Neuronal stem cell (in vitro differentiated cells): ENCODE results near the gene SFRP5.

ENCODE experiments used
- DNase-seq: peaks from one replicate; pipeline ENCODE4 v3.0.0-alpha.2; 2013; ENCODE audit warnings: low spot score
- H2AFZ ChIP-seq: one replicate; pipeline ENCODE4 v1.6.1; 2013; ENCODE audit warnings: mild to moderate bottlenecking, low read length, inconsistent platforms
- H2AK5ac ChIP-seq: 2 replicates; pipeline ENCODE4 v1.6.1; 2013; ENCODE audit warnings: low read depth, mild to moderate bottlenecking, inconsistent platforms, low read length, moderate library complexity, mixed read lengths
- H2BK120ac ChIP-seq: 2 replicates; pipeline ENCODE4 v1.6.1; 2013; ENCODE audit warnings: low read depth, mild to moderate bottlenecking, inconsistent platforms, low read length, moderate library complexity, mixed read lengths
- H2BK12ac ChIP-seq: one replicate; pipeline ENCODE4 v1.6.1; 2013; ENCODE audit warnings: low read length, inconsistent platforms
- H2BK15ac ChIP-seq: 2 replicates; pipeline ENCODE4 v1.6.1; 2013; ENCODE audit warnings: mild to moderate bottlenecking, low read length, inconsistent platforms, mixed read lengths
- H2BK5ac ChIP-seq: one replicate; pipeline ENCODE4 v1.6.1; 2013; ENCODE audit warnings: inconsistent platforms, mild to moderate bottlenecking, low read length, moderate library complexity
- H3K14ac ChIP-seq: one replicate; pipeline ENCODE4 v1.6.1; 2013; ENCODE audit warnings: low read length, inconsistent platforms
- H3K18ac ChIP-seq: 2 replicates; pipeline ENCODE4 v1.6.1; 2013; ENCODE audit warnings: low read length, inconsistent platforms
- H3K23ac ChIP-seq: 2 replicates; pipeline ENCODE4 v1.6.1; 2013; ENCODE audit warnings: low read depth, mild to moderate bottlenecking, mixed read lengths, low read length, inconsistent platforms; ENCODE audit not compliant: poor library complexity
- H3K27ac ChIP-seq: replicated peaks from 3 replicates; pipeline ENCODE4 v1.5.1; 2013; ENCODE audit warnings: low read length, inconsistent platforms
- H3K27me3 ChIP-seq, 3 experiments: 2 replicates each; pipeline ENCODE4 v1.6.1; 2013; ENCODE audit warnings: low read length in 3 of 3, mild to moderate bottlenecking in 2 of 3, inconsistent platforms in 1 of 3, low read depth in 1 of 3, mixed read lengths in 1 of 3, moderate library complexity in 1 of 3; ENCODE audit not compliant: control insufficient read depth in 3 of 3, insufficient read depth in 3 of 3
- H3K36me3 ChIP-seq, 2 donors: replicated peaks in 1 of 2; 2 replicates each; pipeline ENCODE4 v1.6.1; 2013; ENCODE audit warnings: low read length in 2 of 2; ENCODE audit not compliant: control insufficient read depth in 2 of 2, insufficient read depth in 2 of 2
- H3K4ac ChIP-seq: 2 replicates; pipeline ENCODE4 v1.6.1; 2013; ENCODE audit warnings: inconsistent platforms, mild to moderate bottlenecking, low read length, moderate library complexity
- H3K4me1 ChIP-seq, 2 donors: 1 replicate in 1 of 2; 2 replicates in 1 of 2; pipeline ENCODE4 v1.6.1; 2013; ENCODE audit warnings: low read length in 2 of 2, low read depth in 1 of 2; ENCODE audit not compliant: control insufficient read depth in 2 of 2, insufficient read depth in 1 of 2
- H3K4me2 ChIP-seq: one replicate; pipeline ENCODE4 v1.6.1; 2013; ENCODE audit warnings: mild to moderate bottlenecking, low read length, inconsistent platforms; ENCODE audit not compliant: insufficient read depth, poor library complexity, severe bottlenecking
- H3K4me3 ChIP-seq, 2 donors: 2 replicates each; pipeline ENCODE4 v1.5.1; 2013; ENCODE audit warnings: low read length in 2 of 2, mild to moderate bottlenecking in 2 of 2, inconsistent platforms in 1 of 2, moderate library complexity in 1 of 2
- H3K79me1 ChIP-seq: one replicate; pipeline ENCODE4 v1.6.1; 2013; ENCODE audit warnings: low read depth, mild to moderate bottlenecking, inconsistent platforms, low read length, moderate library complexity
- H3K9ac ChIP-seq: one replicate; pipeline ENCODE4 v1.6.1; 2013; ENCODE audit warnings: mild to moderate bottlenecking, low read depth, low read length, inconsistent platforms; ENCODE audit not compliant: poor library complexity
- H3K9me3 ChIP-seq, 2 donors: replicated peaks in 1 of 2; 2 replicates each; pipeline versions ENCODE3 to v1.6.1; 2013; ENCODE audit warnings: low read length in 2 of 2, mild to moderate bottlenecking in 2 of 2, inconsistent platforms in 1 of 2, low read depth in 1 of 2, mixed read lengths in 1 of 2, moderate library complexity in 1 of 2; ENCODE audit not compliant: control insufficient read depth in 2 of 2, insufficient read depth in 1 of 2
- H4K8ac ChIP-seq: one replicate; pipeline ENCODE4 v1.6.1; 2013; ENCODE audit warnings: low read depth, mild to moderate bottlenecking, inconsistent platforms, low read length, moderate library complexity
- H4K91ac ChIP-seq: one replicate; pipeline ENCODE4 v1.6.1; 2013; ENCODE audit warnings: low read length, low read depth, mild to moderate bottlenecking, inconsistent platforms; ENCODE audit not compliant: poor library complexity
- WGBS, 2 donors: extraction: QIAGEN DNeasy Blood & Tissue Kit; methylation state at CpG; one replicate each; pipeline ENCODE4 v1.1.7; 2013; ENCODE audit warnings: missing lambda C conversion rate in 2 of 2, mixed read lengths in 1 of 2; ENCODE audit not compliant: insufficient read length in 2 of 2, insufficient replicate concordance in 1 of 2; ENCODE audit errors: extremely low coverage in 2 of 2; 5-methylcytosine and 5-hydroxymethylcytosine counted together

SFRP5 gene

DNA sequence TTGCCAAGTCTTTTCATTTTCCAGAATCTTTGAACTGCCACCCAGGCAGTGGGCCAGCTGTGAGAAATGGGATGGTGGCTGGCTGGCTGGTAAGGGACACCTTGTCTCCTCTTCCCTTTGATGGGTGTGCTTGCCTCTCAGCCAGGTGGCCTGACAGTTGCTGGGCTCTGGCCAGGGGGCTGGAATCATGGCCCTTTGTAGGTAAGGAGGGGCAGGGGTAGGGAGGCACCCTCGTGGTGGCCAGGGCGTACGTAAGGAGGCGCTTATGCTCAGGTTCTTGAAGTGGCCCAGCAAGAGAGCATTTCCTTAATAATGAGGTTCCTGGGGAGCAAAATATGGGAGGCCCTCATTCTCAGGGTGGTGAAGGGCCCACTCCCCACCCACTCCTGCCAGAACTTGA, 44.8 kb upstream of the SFRP5 start:
- H2BK5ac ChIP-seq: no peak overlapping the region
- no CpG with 5 or more reads among the region's 4 CpGs for WGBS, 2 donors

DNA sequence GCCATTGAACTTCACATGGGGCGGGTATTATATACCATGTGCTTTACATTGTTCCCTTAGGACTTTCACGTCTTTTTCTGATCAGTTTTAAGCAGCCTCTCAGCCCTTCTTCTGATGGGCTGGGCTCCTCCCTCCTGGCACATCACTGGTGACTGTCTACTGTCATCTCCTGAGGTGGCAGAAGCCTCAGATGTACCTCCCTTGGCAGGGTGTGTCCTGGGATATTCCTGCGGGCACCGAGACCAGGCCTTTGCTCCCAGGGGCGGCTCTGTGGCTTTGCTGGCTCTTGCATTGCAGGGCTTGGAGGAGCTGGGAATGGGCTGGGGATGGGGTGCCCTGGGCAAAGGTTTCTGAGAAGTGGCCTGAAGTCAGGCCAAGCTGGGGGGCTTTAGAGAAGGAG, 43.2 kb upstream of the SFRP5 start:
- Histone ChIP-seq H3K4ac (no peak overlapping the region), H3K4me1 (no peaks in the 10 kb centered on the region), H3K36me3 (no peaks in the 10 kb centered on the region), H3K23ac (no peak overlapping the region), H2BK15ac (no peak overlapping the region), H4K91ac (no peak overlapping the region), H3K18ac (no peak overlapping the region), H2AFZ (no peak overlapping the region), H2AK5ac (no peak overlapping the region), H4K8ac (no peak overlapping the region), H3K4me3 (no peak overlapping the region), H2BK12ac (no peak overlapping the region), H3K79me1 (no peaks in the 10 kb centered on the region), H3K9ac (no peak overlapping the region), H2BK5ac (no peak overlapping the region), H3K4me2 (no peak overlapping the region), H3K27me3 (peaks cover 0 to 47% (median 0%) of the 10 kb centered on the region in 3 experiments), H3K27ac (no peak overlapping the region), H3K9me3 (no peaks in the 10 kb centered on the region), H3K14ac (no peak overlapping the region), H2BK120ac (no peak overlapping the region)
- WGBS, 2 donors: no CpG with 5 or more reads among the region's 5 CpGs
- no peak for DNase-seq

More for the DNA sequence above, 44.8 kb upstream of the SFRP5 start:
- no peak overlapping the region for H2BK12ac ChIP-seq
- peak overlapping the region; percentile 50 for H2AK5ac ChIP-seq
- H3K4ac ChIP-seq: no peak overlapping the region
- H3K4me3 ChIP-seq: no peak overlapping the region
- DNase-seq: no peak
- H3K18ac ChIP-seq: peak overlapping the region; percentile 11
- no peak overlapping the region for H2BK120ac ChIP-seq
- H3K4me1 ChIP-seq: peaks cover 0 to 4% of the 10 kb centered on the region in 2 donors
- H3K23ac ChIP-seq: no peak overlapping the region
- no peak overlapping the region for H4K8ac ChIP-seq
- no peak overlapping the region for H4K91ac ChIP-seq
- H2AFZ ChIP-seq: no peak overlapping the region
- peaks cover 0 to 57% (median 0%) of the 10 kb centered on the region in 3 experiments for H3K27me3 ChIP-seq
- no peaks in the 10 kb centered on the region for H3K79me1 ChIP-seq
- H3K9ac ChIP-seq: no peak overlapping the region
- H3K4me2 ChIP-seq: no peak overlapping the region
- no peak overlapping the region for H3K14ac ChIP-seq
- H3K36me3 ChIP-seq: no peaks in the 10 kb centered on the region
- H3K9me3 ChIP-seq: no peaks in the 10 kb centered on the region
- no peak overlapping the region for H2BK15ac ChIP-seq
- H3K27ac ChIP-seq: no peak overlapping the region

DNA sequence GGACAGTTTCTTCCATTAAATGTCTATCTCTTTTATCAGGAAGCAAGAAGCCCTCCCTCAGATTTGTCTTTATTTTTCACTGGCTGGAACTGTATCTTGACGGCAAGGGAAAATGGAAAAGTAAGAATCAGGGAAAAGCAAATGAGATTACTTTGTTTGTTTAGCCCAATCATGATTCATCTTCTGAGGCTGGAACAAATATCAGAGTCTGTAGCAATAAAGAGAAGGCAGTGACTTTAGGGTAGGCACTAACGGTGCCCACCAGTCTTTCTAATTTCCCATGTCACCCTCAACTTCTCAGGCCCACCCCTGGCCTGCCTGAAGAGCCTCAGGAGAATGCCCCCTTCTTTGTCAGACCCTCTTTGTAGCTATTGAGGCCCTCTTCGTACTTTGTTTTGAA, 41.5 kb upstream of the SFRP5 start:
- H3K27ac ChIP-seq: no peak overlapping the region
- no peaks in the 10 kb centered on the region for H3K9me3 ChIP-seq
- no peak overlapping the region for H2BK120ac ChIP-seq
- H3K79me1 ChIP-seq: no peaks in the 10 kb centered on the region
- no peak overlapping the region for H4K8ac ChIP-seq
- H2AK5ac ChIP-seq: no peak overlapping the region
- no peak overlapping the region for H3K4ac ChIP-seq
- no peak overlapping the region for H4K91ac ChIP-seq
- no peaks in the 10 kb centered on the region for H3K36me3 ChIP-seq
- no peak overlapping the region for H3K4me3 ChIP-seq
- no CpG with 5 or more reads among the region's 3 CpGs for WGBS, 2 donors
- H2BK15ac ChIP-seq: no peak overlapping the region
- no peak overlapping the region for H3K14ac ChIP-seq
- H2AFZ ChIP-seq: no peak overlapping the region
- no peak overlapping the region for H2BK5ac ChIP-seq
- no peak overlapping the region for H3K23ac ChIP-seq
- peaks cover 0 to 35% (median 0%) of the 10 kb centered on the region in 3 experiments for H3K27me3 ChIP-seq
- no peak overlapping the region for H2BK12ac ChIP-seq
- H3K4me2 ChIP-seq: no peak overlapping the region
- H3K4me1 ChIP-seq: no peaks in the 10 kb centered on the region
- DNase-seq: no peak
- H3K18ac ChIP-seq: no peak overlapping the region
- H3K9ac ChIP-seq: no peak overlapping the region

DNA sequence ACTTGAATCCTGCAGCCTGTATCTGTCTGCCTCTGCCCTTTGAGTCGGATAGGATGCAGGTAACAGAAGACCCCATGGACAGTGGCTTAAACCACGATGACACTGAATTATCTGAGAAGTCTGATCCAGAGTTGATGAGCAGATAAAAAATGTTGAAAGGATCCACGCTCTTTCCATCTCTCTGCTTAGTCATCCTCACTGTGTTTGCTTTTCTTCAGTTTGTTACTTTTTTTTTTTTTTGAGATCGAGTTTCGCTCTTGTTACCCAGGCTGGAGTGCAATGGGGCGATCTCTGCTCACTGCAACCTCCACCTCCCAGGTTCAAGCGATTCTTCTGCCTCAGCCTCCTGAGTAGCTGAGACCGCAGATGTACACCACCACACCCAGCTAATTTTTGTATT, 40.9 kb upstream of the SFRP5 start:
- no peaks in the 10 kb centered on the region for H3K9me3 ChIP-seq
- no peak overlapping the region for H2BK5ac ChIP-seq
- H2BK120ac ChIP-seq: no peak overlapping the region
- no peak overlapping the region for H3K4me2 ChIP-seq
- no peak overlapping the region for H4K91ac ChIP-seq
- WGBS, 2 donors: no CpG with 5 or more reads among the region's 8 CpGs
- H3K4me3 ChIP-seq: no peak overlapping the region
- no peak overlapping the region for H3K18ac ChIP-seq
- no peak overlapping the region for H3K14ac ChIP-seq
- H3K36me3 ChIP-seq: no peaks in the 10 kb centered on the region
- no peak overlapping the region for H3K9ac ChIP-seq
- H4K8ac ChIP-seq: no peak overlapping the region
- H3K27ac ChIP-seq: no peak overlapping the region
- no peak overlapping the region for H2BK12ac ChIP-seq
- H3K4ac ChIP-seq: no peak overlapping the region
- peaks cover 0 to 34% (median 0%) of the 10 kb centered on the region in 3 experiments for H3K27me3 ChIP-seq
- no peak overlapping the region for H2BK15ac ChIP-seq
- H3K4me1 ChIP-seq: no peaks in the 10 kb centered on the region
- H3K23ac ChIP-seq: no peak overlapping the region
- H2AFZ ChIP-seq: no peak overlapping the region
- no peaks in the 10 kb centered on the region for H3K79me1 ChIP-seq
- no peak overlapping the region for H2AK5ac ChIP-seq
- no peak for DNase-seq
